HG03060 (cell line): Measurements from ENCODE around the gene FAM222B.
"Not testable (repeated sequence)": the region's sequence is repeated elsewhere in the genome, so short reads cannot be mapped to it uniquely, and the experiment has no call there.

ENCODE experiments used
- ATAC-seq: cut with Tn5 transposase; IDR thresholded peaks from one replicate; pipeline ENCODE4 v1.9.1; 2021; ENCODE audit warnings: low read depth, moderate number of reproducible peaks; ENCODE audit not compliant: unreplicated experiment

Gene FAM222B

DNA sequence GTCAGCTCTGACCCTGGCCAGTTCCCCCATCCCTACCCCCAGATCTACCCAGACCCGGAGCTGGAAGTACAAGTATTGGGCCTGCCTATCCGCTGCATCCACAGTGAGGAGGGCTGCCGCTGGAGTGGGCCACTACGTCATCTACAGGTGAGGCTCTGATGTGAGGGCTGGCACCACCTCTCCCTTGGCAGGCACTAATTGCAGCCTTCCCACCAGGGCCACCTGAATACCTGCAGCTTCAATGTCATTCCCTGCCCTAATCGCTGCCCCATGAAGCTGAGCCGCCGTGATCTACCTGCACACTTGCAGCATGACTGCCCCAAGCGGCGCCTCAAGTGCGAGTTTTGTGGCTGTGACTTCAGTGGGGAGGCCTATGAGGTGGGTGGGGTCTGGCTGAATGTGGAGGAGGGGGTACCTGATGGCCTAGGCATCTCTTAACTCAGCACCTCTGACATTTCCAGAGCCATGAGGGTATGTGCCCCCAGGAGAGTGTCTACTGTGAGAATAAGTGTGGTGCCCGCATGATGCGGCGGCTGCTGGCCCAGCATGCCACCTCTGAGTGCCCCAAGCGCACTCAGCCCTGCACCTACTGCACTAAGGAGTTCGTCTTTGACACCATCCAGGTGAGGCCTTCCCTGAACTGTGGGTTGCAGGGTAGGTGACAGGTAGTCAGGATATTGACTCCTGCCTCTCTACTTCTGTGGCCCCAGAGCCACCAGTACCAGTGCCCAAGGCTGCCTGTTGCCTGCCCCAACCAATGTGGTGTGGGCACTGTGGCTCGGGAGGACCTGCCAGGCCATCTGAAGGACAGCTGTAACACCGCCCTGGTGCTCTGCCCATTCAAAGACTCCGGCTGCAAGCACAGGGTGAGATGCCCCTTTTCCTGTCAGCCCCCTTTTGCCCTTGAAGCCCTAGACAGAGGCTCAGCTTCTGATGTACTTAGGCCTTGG lies 94.5 kb downstream of the FAM222B start:
- ATAC-seq: no peak

- ATAC-seq: no peak
Observed at GRCh38 chr17:28747051-28747691, 95.4 kb downstream of the FAM222B start.

DNA sequence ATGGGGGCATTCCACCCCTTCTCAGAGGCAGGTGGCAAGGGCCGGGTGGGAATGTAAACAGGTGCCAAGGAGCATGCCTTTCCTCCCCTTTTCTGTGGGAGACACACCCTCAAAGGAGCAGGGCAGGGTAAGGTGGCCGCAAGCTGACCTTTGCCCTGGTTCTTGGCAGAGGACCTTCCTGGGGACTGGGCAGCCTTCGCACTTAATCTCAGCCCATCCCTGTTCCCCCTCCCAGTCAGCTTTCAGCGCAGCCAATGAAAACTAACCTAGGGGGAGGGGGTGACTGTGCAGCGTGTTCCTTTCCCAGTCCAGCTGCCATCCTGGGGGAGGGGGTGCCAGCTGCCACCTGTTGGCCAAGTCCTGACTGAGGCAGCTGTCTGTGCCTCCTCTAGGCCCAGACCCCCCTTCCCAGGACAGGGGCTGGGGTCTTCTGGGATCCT lies 96.0 kb downstream of the FAM222B start:
- ATAC-seq: no peak

GRCh38 chr17:28745786-28746411 lies 96.7 kb downstream of the FAM222B start:
- no peak for ATAC-seq

DNA sequence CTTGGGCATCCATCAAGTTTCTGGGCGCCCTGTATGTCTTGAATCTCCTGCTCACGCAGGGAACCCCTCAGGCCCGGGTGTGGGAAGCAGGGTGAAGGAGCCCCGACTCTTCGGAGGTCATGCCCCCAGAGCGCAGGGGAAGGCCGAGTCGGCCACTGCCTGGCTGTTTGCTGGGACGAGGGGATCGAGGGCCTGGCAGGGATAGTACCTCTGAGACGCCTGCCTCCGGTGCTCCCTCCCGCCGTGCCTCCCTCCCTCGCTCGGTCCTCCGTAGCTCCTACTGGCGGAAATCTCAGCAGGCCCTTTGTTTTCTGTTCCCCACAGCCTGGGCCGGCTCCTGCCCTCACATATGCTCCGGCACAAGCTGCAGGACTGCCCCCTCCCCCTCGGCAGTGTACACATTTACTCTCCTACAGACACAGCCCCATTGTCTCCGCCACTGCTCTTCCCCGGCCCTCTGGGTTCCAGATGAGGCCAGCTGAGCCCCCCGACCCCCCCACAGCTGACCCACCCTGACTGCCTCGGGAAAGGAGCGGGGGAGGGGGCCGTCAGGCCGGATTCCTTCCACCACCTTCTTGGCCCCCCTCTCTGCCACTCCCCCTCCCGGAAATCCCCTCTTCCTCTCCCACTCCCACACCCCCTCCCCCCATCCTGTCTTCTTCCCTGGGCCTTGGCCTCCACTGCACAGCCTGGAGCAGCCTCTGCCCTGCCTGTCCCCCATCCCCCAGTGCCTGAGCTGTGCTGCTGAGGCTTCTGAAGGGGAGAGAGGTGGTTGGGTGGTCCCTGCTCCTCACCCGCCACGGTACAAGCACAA lies 97.4 kb downstream of the FAM222B start:
- ATAC-seq: no peak

GRCh38 chr17:28744104-28744971 lies 98.3 kb downstream of the FAM222B start:
- no peak for ATAC-seq

DNA sequence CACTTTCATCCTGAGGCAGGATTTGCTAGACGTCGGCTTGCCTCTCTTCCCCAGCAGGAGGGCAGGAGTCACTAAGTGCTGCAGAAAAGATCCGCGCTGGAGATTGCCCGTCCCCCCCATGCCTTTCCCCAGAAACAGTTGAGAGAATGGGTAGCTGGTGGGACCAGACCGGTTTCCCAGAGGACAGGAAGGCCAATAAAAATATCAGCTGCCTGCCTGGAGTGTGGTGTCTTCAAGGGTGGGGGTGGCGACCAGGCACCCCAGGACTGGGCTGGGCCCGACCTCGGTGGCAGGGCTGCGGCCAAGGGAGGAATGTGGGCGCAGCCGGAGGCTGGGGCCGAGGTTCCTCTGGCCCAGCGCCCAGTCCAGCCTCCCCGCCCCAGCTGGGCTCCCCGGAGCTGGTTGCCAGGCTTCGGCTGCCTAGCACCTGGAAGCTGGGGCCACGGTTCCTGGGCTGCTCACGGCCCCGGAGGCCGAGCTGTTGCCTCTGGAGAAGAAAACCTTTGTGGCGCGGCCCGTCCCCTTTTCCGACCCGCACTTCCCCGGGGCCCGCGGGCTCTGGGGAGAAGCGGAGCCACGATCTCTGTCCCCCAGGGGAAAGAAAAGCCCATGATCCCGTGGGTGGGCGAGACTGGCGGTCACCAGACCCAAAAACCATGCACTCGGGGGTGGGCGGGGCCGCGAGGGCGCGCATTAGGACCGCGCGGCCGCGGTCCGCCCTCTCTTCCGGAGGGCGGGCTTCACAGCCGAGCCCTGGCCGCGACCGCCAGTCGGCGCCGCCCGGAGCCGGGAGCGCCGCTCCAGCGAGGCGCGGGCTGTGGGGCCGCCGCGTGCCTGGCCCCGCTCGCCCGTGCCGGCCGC lies 99.1 kb downstream of the FAM222B start, which contains the start of gene TRAF4:
TSS of gene TRAF4 (plus strand) at position 769 of the 861 bp plus-strand sequence. CDS start 102 bp downstream, outside the sequence.
- ATAC-seq: peak; percentile 39

DNA sequence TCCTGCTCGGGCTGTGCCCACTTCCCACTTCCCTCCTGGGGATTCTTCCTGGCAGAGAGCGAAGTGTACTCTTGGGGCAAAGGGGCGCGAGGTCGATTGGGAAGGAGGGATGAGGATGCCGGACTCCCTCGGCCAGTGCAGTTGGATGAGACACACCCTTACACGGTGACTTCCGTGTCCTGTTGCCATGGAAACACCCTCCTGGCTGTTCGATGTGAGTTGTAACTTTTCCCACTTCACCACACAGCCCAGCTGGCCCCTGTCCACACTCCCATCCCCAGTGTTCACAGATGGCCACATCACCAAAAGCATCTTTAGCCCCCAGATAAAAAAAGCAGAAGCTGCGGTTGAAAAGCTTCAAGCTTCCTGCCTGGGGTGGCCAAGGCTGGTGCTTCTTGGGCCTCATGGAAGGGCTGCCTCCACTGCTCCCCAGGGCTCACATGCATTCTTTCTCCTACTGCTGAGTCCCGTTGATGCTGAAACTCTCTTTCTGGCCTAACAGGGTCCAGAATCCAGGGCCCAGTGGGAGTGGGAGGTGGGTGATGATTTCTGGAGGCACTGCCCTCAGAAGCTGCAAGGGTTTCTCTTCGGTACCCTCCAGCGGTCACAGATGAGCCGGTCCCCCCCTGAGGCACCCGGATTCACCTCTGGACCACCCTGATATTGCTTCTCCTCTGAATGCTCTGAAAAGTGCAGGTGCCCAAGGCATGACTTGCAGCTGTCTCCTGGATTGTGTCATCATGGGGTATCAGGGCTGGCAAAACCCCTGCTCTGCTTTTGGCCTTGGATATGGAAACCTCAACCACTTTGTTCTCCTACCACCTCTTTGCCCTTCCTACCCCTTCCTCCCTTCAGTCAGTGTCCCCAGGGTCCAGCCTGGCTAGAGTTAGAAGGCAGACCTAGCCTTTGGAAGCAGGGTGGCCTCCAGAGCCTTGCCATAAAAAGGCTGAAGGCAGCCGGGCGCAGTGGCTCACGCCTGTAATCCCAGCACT lies 100.9 kb downstream of the FAM222B start:
- ATAC-seq: no peak

- no peak for ATAC-seq
Observed at GRCh38 chr17:28740406-28741357, 101.9 kb downstream of the FAM222B start.

GRCh38 chr17:28738680-28739384 lies 103.8 kb downstream of the FAM222B start:
- no peak for ATAC-seq

- peak; percentile 57 for ATAC-seq
Observed at GRCh38 chr17:28737770-28738679, 104.6 kb downstream of the FAM222B start.

DNA sequence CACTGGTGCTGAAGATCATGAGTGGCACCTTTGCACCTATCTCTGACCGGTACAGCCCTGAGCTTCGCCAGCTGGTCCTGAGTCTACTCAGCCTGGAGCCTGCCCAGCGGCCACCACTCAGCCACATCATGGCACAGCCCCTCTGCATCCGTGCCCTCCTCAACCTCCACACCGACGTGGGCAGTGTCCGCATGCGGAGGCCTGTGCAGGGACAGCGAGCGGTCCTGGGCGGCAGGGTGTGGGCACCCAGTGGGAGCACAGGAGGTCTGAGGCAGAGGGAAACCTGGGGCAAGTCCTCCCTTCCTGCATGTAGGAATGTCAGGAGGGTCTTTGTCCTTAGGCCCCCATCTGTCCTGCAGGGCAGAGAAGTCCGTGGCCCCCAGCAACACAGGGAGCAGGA lies 105.3 kb downstream of the FAM222B start:
- no peak for ATAC-seq

GRCh38 chr17:28735913-28736769 lies 106.4 kb downstream of the FAM222B start:
- ATAC-seq: not testable (repeated sequence)
